Activated CD4-positive, alpha-beta memory T cell treated with anti-CD3 and anti-CD28 coated beads, Interleukin-2, amount 10 ng/mL, durations not matched to agents 7 days and 5 days (primary cell): ENCODE data around the gene SLC17A8. TPM values are rescaled to one million over a fixed set of nuclear protein-coding genes. Genes with fewer than 3 reads are reported as not detected.

Source experiments
- CTCF ChIA-PET: fragments of 350-600 bp; sonication (Branson Sonifier 250); formaldehyde crosslinking; loops from one replicate; lab custom pipeline; 2021; ENCODE audit warnings: antibody characterized with exemption, inconsistent platforms; lab: Charles Lee
- POLR2A ChIA-PET: fragments of 350-600 bp; sonication (Branson Sonifier 250); formaldehyde crosslinking; loops from one replicate; lab custom pipeline; 2021; ENCODE audit warnings: antibody characterized with exemption; lab: Charles Lee
- DNase-seq: peaks from one replicate; pipeline ENCODE4 v3.0.0-alpha.2; 2020
- H3K27ac Mint-ChIP-seq: one replicate; pipeline ENCODE4 v1.8.0; 2021; ENCODE audit warnings: mild to moderate bottlenecking, mixed read lengths
- H3K27me3 Mint-ChIP-seq: one replicate; pipeline ENCODE4 v1.8.0; 2021; ENCODE audit warnings: mixed read lengths
- H3K36me3 Mint-ChIP-seq: one replicate; pipeline ENCODE4 v1.8.0; 2021; ENCODE audit warnings: low read depth, mixed read lengths
- H3K4me1 Mint-ChIP-seq: one replicate; pipeline ENCODE4 v1.8.0; 2021; ENCODE audit warnings: mixed read lengths
- H3K4me3 Mint-ChIP-seq: one replicate; pipeline ENCODE4 v1.8.0; 2021; ENCODE audit warnings: mild to moderate bottlenecking, mixed read lengths
- H3K9me3 Mint-ChIP-seq: one replicate; pipeline ENCODE4 v1.8.0; 2021; ENCODE audit warnings: mixed read lengths
- total RNA-seq, 2 experiments: library from RNA; stranded (reverse); gene quantifications; one replicate each; pipeline ENCODE4 v1.2.3, GENCODE V29; 2021

SLC17A8 gene
- total RNA-seq, 2 experiments from 2014 or later, result not detected

- H3K27me3 Mint-ChIP-seq, result no peaks in the 10 kb centered on the region
- H3K9me3 Mint-ChIP-seq, result no peaks in the 10 kb centered on the region
- H3K4me1 Mint-ChIP-seq, result no peaks in the 10 kb centered on the region
- H3K36me3 Mint-ChIP-seq, result no peaks in the 10 kb centered on the region
- no peak overlapping the region for H3K27ac Mint-ChIP-seq
- DNase-seq, result no peak
- CTCF ChIA-PET, result no interaction called here
- POLR2A ChIA-PET, result no interaction called here
- H3K4me3 Mint-ChIP-seq, result no peak overlapping the region
Measured at GRCh38 chr12:100345020-100345767, 11.7 kb upstream of the SLC17A8 start.

GRCh38 chr12:100346660-100347059 lies 10.2 kb upstream of the SLC17A8 start:
- Mint-ChIP-seq H3K4me3 (no peak overlapping the region), H3K9me3 (no peaks in the 10 kb centered on the region), H3K4me1 (no peaks in the 10 kb centered on the region), H3K27me3 (no peaks in the 10 kb centered on the region), H3K27ac (no peak overlapping the region), H3K36me3 (no peaks in the 10 kb centered on the region)
- no peak for DNase-seq
- ChIA-PET POLR2A (no interaction called here), CTCF (interaction anchor here (0.7 kb wide), 1 partner anchor 304 kb away, joined by 3 read pairs; no protein-coding TSS in a partner anchor)

DNA sequence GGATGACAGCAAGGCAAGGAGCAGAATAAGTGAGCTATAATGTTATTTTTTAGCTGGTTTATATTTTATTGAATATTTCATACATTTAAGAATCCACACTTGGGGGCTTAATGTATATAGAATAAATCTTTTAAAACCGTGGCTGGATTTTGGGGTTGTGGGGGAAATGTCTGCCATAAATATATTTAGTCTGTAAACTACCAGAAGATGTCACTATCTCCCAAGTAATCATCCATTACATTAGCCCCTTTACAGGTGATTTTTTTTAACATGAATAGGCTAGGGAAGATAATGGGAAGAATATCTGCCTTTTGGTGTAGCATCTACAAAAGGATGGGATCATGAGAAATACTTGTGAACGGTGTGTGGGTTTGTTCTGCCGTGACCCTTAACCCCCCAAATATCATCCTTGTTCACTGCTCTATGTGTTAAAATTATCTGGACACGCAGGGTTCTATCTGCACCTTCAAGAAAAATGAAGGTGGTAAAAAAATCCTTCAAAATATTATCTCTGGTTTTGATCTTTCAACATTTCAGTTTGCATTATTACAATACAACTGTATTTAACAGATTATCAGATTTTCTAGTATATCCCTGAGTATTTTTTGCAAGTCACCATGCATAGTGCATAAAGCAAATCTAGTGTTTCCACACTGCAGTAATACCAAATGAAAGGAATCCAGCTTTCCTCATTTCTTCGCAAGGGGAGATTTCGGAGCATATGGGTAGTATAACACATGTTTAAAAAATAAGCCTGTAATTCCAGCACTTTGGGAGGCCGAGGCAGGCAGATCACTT lies 8.0 kb upstream of the SLC17A8 start:
- H3K9me3 Mint-ChIP-seq, result no peaks in the 10 kb centered on the region

DNA sequence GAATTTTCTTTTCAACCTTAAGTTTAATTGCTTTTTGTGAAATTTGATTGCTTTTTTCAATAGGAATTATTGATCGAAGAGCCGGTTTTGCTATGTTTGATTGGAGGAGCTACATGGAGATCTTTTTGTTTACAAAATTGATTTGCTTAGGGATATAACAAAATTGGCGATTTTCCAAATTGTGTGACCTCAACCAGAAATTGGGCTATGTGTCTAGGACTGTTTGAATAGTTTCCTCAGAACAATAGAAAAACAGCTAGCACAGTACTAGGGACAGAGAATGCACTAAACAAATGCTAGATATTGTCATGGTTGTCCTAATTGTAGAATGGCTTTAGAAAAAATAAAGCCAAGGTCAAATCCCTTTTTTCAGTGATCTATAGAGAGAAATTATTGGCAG lies 2.4 kb downstream of the SLC17A8 start:
- Mint-ChIP-seq H3K9me3 (no peaks in the 10 kb centered on the region), H3K27ac (no peak overlapping the region), H3K36me3 (no peaks in the 10 kb centered on the region), H3K4me3 (no peak overlapping the region), H3K27me3 (peaks cover 30% of the 10 kb centered on the region), H3K4me1 (no peaks in the 10 kb centered on the region)
- no peak for DNase-seq
- CTCF ChIA-PET, result no interaction called here
- POLR2A ChIA-PET, result no interaction called here

More for the DNA sequence above, 8.0 kb upstream of the SLC17A8 start:
- peaks cover 7% of the 10 kb centered on the region for H3K27me3 Mint-ChIP-seq
- CTCF ChIA-PET, result interaction anchor here (1.6 kb wide), 1 partner anchor 207 kb away, joined by 4 read pairs; no protein-coding TSS in a partner anchor
- no peak overlapping the region for H3K4me3 Mint-ChIP-seq
- DNase-seq, result no peak
- H3K27ac Mint-ChIP-seq, result no peak overlapping the region
- H3K4me1 Mint-ChIP-seq, result no peaks in the 10 kb centered on the region
- no peaks in the 10 kb centered on the region for H3K36me3 Mint-ChIP-seq
- POLR2A ChIA-PET, result no interaction called here

GRCh38 chr12:100359822-100360221 lies 2.9 kb downstream of the SLC17A8 start:
- H3K9me3 Mint-ChIP-seq, result no peaks in the 10 kb centered on the region

GRCh38 chr12:100360450-100360849 lies 3.6 kb downstream of the SLC17A8 start:
- DNase-seq, result no peak
- Mint-ChIP-seq H3K9me3 (no peaks in the 10 kb centered on the region), H3K36me3 (no peaks in the 10 kb centered on the region), H3K4me1 (no peaks in the 10 kb centered on the region), H3K27me3 (peaks cover 24% of the 10 kb centered on the region), H3K27ac (no peak overlapping the region), H3K4me3 (no peak overlapping the region)
- CTCF ChIA-PET, result no interaction called here
- POLR2A ChIA-PET, result no interaction called here

More at GRCh38 chr12:100359822-100360221, 2.9 kb downstream of the SLC17A8 start:
- Mint-ChIP-seq H3K36me3 (no peaks in the 10 kb centered on the region), H3K4me3 (no peak overlapping the region), H3K27me3 (peaks cover 26% of the 10 kb centered on the region), H3K4me1 (no peaks in the 10 kb centered on the region), H3K27ac (no peak overlapping the region)
- POLR2A ChIA-PET, result no interaction called here
- CTCF ChIA-PET, result no interaction called here
- no peak for DNase-seq

GRCh38 chr12:100364324-100364723 lies 7.5 kb downstream of the SLC17A8 start:
- Mint-ChIP-seq H3K4me1 (no peaks in the 10 kb centered on the region), H3K27ac (no peak overlapping the region), H3K36me3 (no peaks in the 10 kb centered on the region), H3K9me3 (no peaks in the 10 kb centered on the region), H3K4me3 (no peak overlapping the region), H3K27me3 (peaks cover 5% of the 10 kb centered on the region)
- ChIA-PET POLR2A (no interaction called here), CTCF (no interaction called here)
- DNase-seq, result no peak

GRCh38 chr12:100365411-100365810 lies 8.5 kb downstream of the SLC17A8 start:
- ChIA-PET CTCF (no interaction called here), POLR2A (no interaction called here)
- peaks cover 5% of the 10 kb centered on the region for H3K27me3 Mint-ChIP-seq
- no peak overlapping the region for H3K4me3 Mint-ChIP-seq
- no peaks in the 10 kb centered on the region for H3K36me3 Mint-ChIP-seq
- no peak overlapping the region for H3K27ac Mint-ChIP-seq
- H3K4me1 Mint-ChIP-seq, result no peaks in the 10 kb centered on the region
- no peak for DNase-seq
- no peaks in the 10 kb centered on the region for H3K9me3 Mint-ChIP-seq

GRCh38 chr12:100368066-100368465 lies 11.2 kb downstream of the SLC17A8 start:
- no peaks in the 10 kb centered on the region for H3K36me3 Mint-ChIP-seq
- no peak overlapping the region for H3K4me3 Mint-ChIP-seq
- no peaks in the 10 kb centered on the region for H3K9me3 Mint-ChIP-seq
- DNase-seq, result no peak
- H3K4me1 Mint-ChIP-seq, result no peaks in the 10 kb centered on the region
- H3K27me3 Mint-ChIP-seq, result peaks cover 8% of the 10 kb centered on the region
- H3K27ac Mint-ChIP-seq, result no peak overlapping the region
- ChIA-PET POLR2A (no interaction called here), CTCF (interaction anchor here (1.8 kb wide), 1 partner anchor 37 kb away, joined by 7 read pairs; no protein-coding TSS in a partner anchor)

DNA sequence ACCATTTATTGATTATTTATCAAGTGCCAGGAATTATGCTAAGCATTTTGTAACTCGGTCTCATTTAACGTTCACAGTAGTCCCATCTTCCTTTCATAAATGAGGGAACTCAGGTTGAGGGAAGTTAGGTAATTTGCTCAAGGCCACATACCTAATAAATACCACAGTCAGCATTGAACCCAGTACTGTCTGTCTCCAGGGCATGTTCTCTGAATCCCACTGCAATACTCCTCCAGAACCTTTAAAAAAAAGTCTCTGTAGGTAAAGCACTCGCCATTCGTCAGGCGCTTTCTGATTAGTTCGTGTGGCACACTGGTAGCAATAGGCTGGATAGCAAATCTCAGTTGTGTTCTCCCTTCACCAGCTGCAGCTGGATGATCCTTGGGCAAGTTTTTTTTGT lies 14.3 kb downstream of the SLC17A8 start:
- H3K27me3 Mint-ChIP-seq, result peaks cover 9% of the 10 kb centered on the region
- no peaks in the 10 kb centered on the region for H3K36me3 Mint-ChIP-seq
- no peak overlapping the region for H3K27ac Mint-ChIP-seq
- POLR2A ChIA-PET, result no interaction called here
- H3K4me3 Mint-ChIP-seq, result no peak overlapping the region
- CTCF ChIA-PET, result interaction anchor here (0.6 to 1.0 kb wide), 2 partner anchors 34 to 217 kb away, joined by 3 to 4 read pairs; no protein-coding TSS in a partner anchor
- H3K9me3 Mint-ChIP-seq, result no peaks in the 10 kb centered on the region
- H3K4me1 Mint-ChIP-seq, result no peaks in the 10 kb centered on the region
- no peak for DNase-seq

GRCh38 chr12:100372853-100373640 lies 16.2 kb downstream of the SLC17A8 start:
- H3K4me1 Mint-ChIP-seq, result no peaks in the 10 kb centered on the region
- ChIA-PET POLR2A (no interaction called here), CTCF (no interaction called here)

DNA sequence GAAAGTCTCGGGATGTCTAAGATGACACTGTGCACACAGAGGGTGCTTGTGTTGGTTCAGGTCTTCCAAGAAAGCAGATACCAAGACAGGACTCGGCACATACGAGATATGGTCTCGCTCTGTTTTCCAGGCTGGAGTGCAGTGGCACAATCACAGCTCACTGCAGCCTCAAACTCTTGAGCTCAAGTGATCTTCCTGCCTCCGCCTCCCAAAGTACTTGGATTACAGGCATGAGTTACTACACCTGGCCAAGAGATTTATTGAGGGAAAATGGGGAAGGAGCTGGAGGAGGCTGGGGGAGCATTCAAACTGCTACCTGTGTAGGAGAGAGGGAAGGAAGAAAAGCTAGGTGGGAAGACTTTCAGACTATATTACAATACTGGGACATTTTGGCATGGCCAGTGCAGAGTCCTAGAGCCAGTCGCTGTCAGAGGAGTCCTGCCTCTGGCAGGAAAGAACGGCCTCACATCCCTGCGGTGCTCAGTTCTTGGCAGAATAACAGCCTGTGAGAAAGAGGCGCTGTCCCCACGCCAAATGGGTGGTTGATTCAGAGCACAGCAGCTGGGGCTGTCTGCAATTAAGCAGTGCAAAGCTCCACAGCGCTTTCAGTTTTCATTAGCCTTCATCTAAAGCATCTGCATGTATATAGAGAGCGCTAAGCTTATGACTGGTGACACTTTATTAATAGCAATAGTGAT lies 18.3 kb downstream of the SLC17A8 start:
- no peaks in the 10 kb centered on the region for H3K4me1 Mint-ChIP-seq
- no peaks in the 10 kb centered on the region for H3K9me3 Mint-ChIP-seq
- no peak overlapping the region for H3K27ac Mint-ChIP-seq
- peaks cover 11% of the 10 kb centered on the region for H3K27me3 Mint-ChIP-seq
- ChIA-PET CTCF (no interaction called here), POLR2A (no interaction called here)
- H3K36me3 Mint-ChIP-seq, result no peaks in the 10 kb centered on the region
- H3K4me3 Mint-ChIP-seq, result no peak overlapping the region
- DNase-seq, result no peak

More at GRCh38 chr12:100372853-100373640, 16.2 kb downstream of the SLC17A8 start:
- no peak for DNase-seq
- Mint-ChIP-seq H3K27me3 (peaks cover 9% of the 10 kb centered on the region), H3K27ac (no peak overlapping the region), H3K9me3 (no peaks in the 10 kb centered on the region), H3K4me3 (no peak overlapping the region), H3K36me3 (no peaks in the 10 kb centered on the region)
